D721Med (cell line): Measurements from ENCODE around the gene TULP1.
"Not testable (repeated sequence)": the region's sequence is repeated elsewhere in the genome, so short reads cannot be mapped to it uniquely, and the experiment has no call there.

ENCODE experiments used
- DNase-seq: peaks from one replicate; pipeline ENCODE4 v3.0.0; 2011; ENCODE audit warnings: low spot score; ENCODE audit not compliant: insufficient read length
- FAIRE-seq: peaks from 2 replicates; lab custom pipeline; 2011; peaks lifted over from hg19 to GRCh38; lab: Jason Lieb, UNC
- CTCF ChIP-seq: IDR thresholded peaks from 2 replicates; pipeline ENCODE4 v1.5.1; 2012; ENCODE audit warnings: mild to moderate bottlenecking, control low read depth; ENCODE audit not compliant: insufficient read depth; ENCODE audit errors: missing control alignments

Gene TULP1

GRCh38 chr6:35552285-35552917 lies 39.7 kb upstream of the TULP1 start:
- DNase-seq, result no peak
- no peak for FAIRE-seq
- peak; percentile 75 for TF ChIP-seq CTCF

- no peak for FAIRE-seq
- no peak for DNase-seq
- no peak for TF ChIP-seq CTCF
Observed at GRCh38 chr6:35550437-35550836, 37.7 kb upstream of the TULP1 start.

GRCh38 chr6:35547676-35548075 lies 35.0 kb upstream of the TULP1 start:
- FAIRE-seq, result no peak
- TF ChIP-seq CTCF, result no peak
- no peak for DNase-seq

- FAIRE-seq (no peak), DNase-seq (no peak)
- no peak for TF ChIP-seq CTCF
Observed at GRCh38 chr6:35544769-35545361, 32.2 kb upstream of the TULP1 start.

GRCh38 chr6:35543459-35544193 lies 30.9 kb upstream of the TULP1 start:
- FAIRE-seq (no peak), DNase-seq (no peak)
- TF ChIP-seq CTCF, result no peak

GRCh38 chr6:35541836-35542235 lies 29.1 kb upstream of the TULP1 start:
- TF ChIP-seq CTCF, result no peak
- no peak for DNase-seq
- no peak for FAIRE-seq

- TF ChIP-seq CTCF, result no peak
- FAIRE-seq, result no peak
Observed at GRCh38 chr6:35539223-35539622, 26.5 kb upstream of the TULP1 start.

GRCh38 chr6:35535847-35536246 lies 23.2 kb upstream of the TULP1 start:
- not testable (repeated sequence) for DNase-seq, FAIRE-seq

More at GRCh38 chr6:35539223-35539622, 26.5 kb upstream of the TULP1 start:
- no peak for DNase-seq
